Heart right ventricle (tissue), 16 donors: Measurements from ENCODE around the gene CIAO2B. TPM values are rescaled to one million over a fixed set of nuclear protein-coding genes. Genes with fewer than 3 reads are reported as not detected.

Experiments
- ATAC-seq, 8 donors: fragments of 200-7000 bp; cut with Tn5 transposase; one replicate each; pipeline ENCODE4 v1.9.1; 2020; ENCODE audit warnings: mild to moderate bottlenecking in 8 of 8, moderate library complexity in 8 of 8, moderate number of reproducible peaks in 1 of 8
- DNase-seq, 2 donors: peaks; one replicate each; pipeline ENCODE4 v3.0.0-alpha.2; 2020
- H3K27ac ChIP-seq, 10 donors: fragments of 200-600 bp; sonication (generic) in 2 of 10; one replicate each; pipeline versions ENCODE4 v1.5.0 to v1.8.0; 2020 to 2022; ENCODE audit warnings: mild to moderate bottlenecking in 3 of 10
- H3K27me3 ChIP-seq, 7 donors: fragments of 200-600 bp; one replicate each; pipeline ENCODE4 v1.8.0; 2021 to 2022; ENCODE audit warnings: mild to moderate bottlenecking in 2 of 7
- H3K36me3 ChIP-seq, 9 donors: fragments of 200-600 bp; sonication (generic) in 1 of 9; one replicate each; pipeline versions ENCODE4 v1.5.0 to v1.8.0; 2020 to 2022; ENCODE audit warnings: mild to moderate bottlenecking in 2 of 9
- H3K4me1 ChIP-seq, 9 donors: fragments of 200-600 bp; sonication (generic) in 1 of 9; one replicate each; pipeline versions ENCODE4 v1.5.0 to v1.8.0; 2020 to 2022; ENCODE audit warnings: mild to moderate bottlenecking in 4 of 9
- H3K4me3 ChIP-seq, 10 donors: fragments of 200-600 bp; sonication (generic) in 2 of 10; one replicate each; pipeline versions ENCODE4 v1.5.0 to v1.8.0; 2020 to 2022; ENCODE audit warnings: mild to moderate bottlenecking in 7 of 10, moderate library complexity in 2 of 10
- H3K9me3 ChIP-seq, 11 donors: fragments of 200-600 bp in 10 of 11; sonication (generic) in 2 of 11; one replicate each; pipeline versions ENCODE4 v1.5.0 to v1.8.0; 2013 to 2022; ENCODE audit warnings: mild to moderate bottlenecking in 2 of 11, control low read depth in 1 of 11, moderate library complexity in 1 of 11
- CTCF ChIP-seq, 9 donors: fragments of 200-600 bp; sonication (generic) in 2 of 9; IDR thresholded peaks; one replicate each; pipeline versions ENCODE4 v1.5.0 to v1.8.0; 2021 to 2022; ENCODE audit warnings: antibody characterized with exemption in 9 of 9, mild to moderate bottlenecking in 5 of 9, moderate library complexity in 1 of 9
- WGBS, 2 donors: extraction: QIAGEN DNeasy Blood & Tissue Kit; methylation state at CpG; one replicate each; pipeline ENCODE4 v1.1.7; 2013; ENCODE audit warnings: inconsistent platforms in 1 of 2; 5-methylcytosine and 5-hydroxymethylcytosine counted together
- intact Hi-C, 10 donors: fragments of 100-400 bp; cut with DNase I; formaldehyde crosslinking; loops; one replicate each; pipeline versions ENCODE4 v1.11.1 to v1.14.2; 2022
- polyA plus RNA-seq, 2 donors: library from polyadenylated mRNA; stranded (reverse); fragments of 200-250 nt; gene quantifications; one replicate each; pipeline ENCODE4 v1.2.3, GENCODE V29; 2013
- total RNA-seq, 10 donors: library from RNA; stranded (reverse); fragmentation: NEBNext Ultra II Directional in 3 of 10; extraction: Animal tissue kit (Norgen Biotek cat#: 25700) in 3 of 10; gene quantifications; one replicate each; pipeline versions ENCODE4 v1.2.1 to v1.2.4, GENCODE V29; 2021 to 2023
- donor health status: Arrhythmogenic right ventricular cardiomyopathy.
- donor health status: ischemic (EF 13 %, LVEDD 7.1; RV severe dilation, severe dysfunction).
- donor health status: healthy with polysubstance abuse.
- donor health status: DM: no; HTN: yes; CAD: no.
- donor health status: DM: no; HTN: no; CAD: no.
- donor health status: ischemic (EF 25% LVEDD 6.9; RV normal size, moderate dysfunction).
- donor health status: ischemic (EF 25% LVEDD 5.7; RV mildly dilated, moderate dysfunction).
- donor health status: healthy.
- donor health status: DM: yes; HTN: yes; CAD: no.
- donor health status: Ischemic cardiomyopathy.
- donor health status: ischemic (EF 35%, LVEDD 5.7; RV mildly dilated, moderate dysfunction).
- donor health status: nonischemic (EF 11% LVEDD 7.7; RV severe dilation, severe dysfunction).
- donor health status: DM: yes; HTN: yes; CAD: no.
- donor health status: PGD.
- donor health status: ischemic (EF 29% LVEDD 5.4; RV normal size, mild dysfunction).
- donor health status: nonischemic (EF 23%, LVEDD 6.1; RV moderate dilation, normal function).

The CIAO2B gene
- total and polyA plus RNA-seq, 12 donors: 103 to 743 (median 115) TPM

- intact Hi-C loops: loop anchor here in 3 of 10 donors (1.0 kb wide), 2 partner anchors 20 to 23 kb away; no protein-coding TSS in a partner anchor
- DNase-seq: peak; percentile 66 to 76
These were observed 31.3 kb downstream of the CIAO2B start for GRCh38 chr16:66902648-66903543.

GRCh38 chr16:66901626-66902025 lies 32.6 kb downstream of the CIAO2B start:
- Histone ChIP-seq H3K36me3 (no peaks in the 10 kb centered on the region), H3K27me3 (no peaks in the 10 kb centered on the region), H3K9me3 (no peaks in the 10 kb centered on the region), H3K4me1 (peaks cover 31 to 89% (median 66%) of the 10 kb centered on the region in 9 donors), H3K4me3 (no peak overlapping the region), H3K27ac (peak overlapping the region; percentile 68 to 99 (median 94))
- peak in 3 of 8 donors; percentile 5 to 43 (median 20) for ATAC-seq
- DNase-seq: peak in 1 of 2 donors; percentile 66
- WGBS, 2 donors: 47 to 59% methylated on average over 10 of the region's 10 CpGs
- intact Hi-C loops: loop anchor here in 1 of 10 donors (2.0 kb wide), 1 partner anchor 27 kb away; no protein-coding TSS in a partner anchor
- TF ChIP-seq CTCF (IDR thresholded peaks at IDR 0.05): no peak

More at GRCh38 chr16:66902648-66903543, 31.3 kb downstream of the CIAO2B start:
- WGBS, 2 donors: 35 to 45% methylated on average over 14 of the region's 14 CpGs
- ATAC-seq: peak; percentile 34 to 65 (median 47)
- Histone ChIP-seq H3K9me3 (no peaks in the 10 kb centered on the region), H3K36me3 (no peaks in the 10 kb centered on the region), H3K4me3 (peak overlapping the region in 3 of 10 donors; percentile 11 to 31 (median 12)), H3K27ac (peak overlapping the region; percentile 76 to 99 (median 95)), H3K4me1 (peaks cover 33 to 98% (median 73%) of the 10 kb centered on the region in 9 donors), H3K27me3 (no peaks in the 10 kb centered on the region)
- TF ChIP-seq CTCF (IDR thresholded peaks at IDR 0.05): peak in 1 of 9 donors; percentile 22

GRCh38 chr16:66900721-66901441 lies 33.3 kb downstream of the CIAO2B start:
- peaks cover 29 to 84% (median 59%) of the 10 kb centered on the region in 9 donors for H3K4me1 ChIP-seq
- H3K4me3 ChIP-seq: no peak overlapping the region
- intact Hi-C loops: loop anchor here in 1 of 10 donors (2.0 kb wide), 1 partner anchor 28 kb away; no protein-coding TSS in a partner anchor
- H3K36me3 ChIP-seq: no peaks in the 10 kb centered on the region
- H3K27me3 ChIP-seq: no peaks in the 10 kb centered on the region
- H3K27ac ChIP-seq: peak overlapping the region; percentile 68 to 99 (median 94)
- peak in 1 of 2 donors; percentile 33 for DNase-seq
- ATAC-seq: peak in 4 of 8 donors; percentile 2 to 14 (median 10)
- TF ChIP-seq CTCF (IDR thresholded peaks at IDR 0.05): no peak
- 25 to 35% methylated on average over 7 of the region's 7 CpGs for WGBS, 2 donors
- H3K9me3 ChIP-seq: no peaks in the 10 kb centered on the region
